Endothelial cell of umbilical vein (primary cell): ENCODE results near the gene ATP5F1B. TPM values are rescaled to one million over a fixed set of nuclear protein-coding genes. Genes with fewer than 3 reads are reported as not detected.

Experiments used
- BruUV-seq: library from RNA; stranded (reverse); fragments of 400-500 nt; replicated peaks from 2 replicates; lab custom pipeline; 2021; lab: Mats Ljungman, UMichigan
- CTCF ChIA-PET: fragments of 300-600, 350-600 bp; sonication (Branson Sonifier 250); formaldehyde crosslinking; loops from one replicate; lab custom pipeline; 2021; ENCODE audit warnings: antibody characterized with exemption, inconsistent platforms; lab: Charles Lee
- POLR2A ChIA-PET: fragments of 300-600, 350-600 bp; sonication (Branson Sonifier 250); formaldehyde crosslinking; loops from one replicate; lab custom pipeline; 2021; ENCODE audit warnings: antibody characterized with exemption, inconsistent platforms; lab: Charles Lee
- DNase-seq: peaks from one replicate; pipeline ENCODE4 v3.0.0-alpha.2; 2011; ENCODE audit warnings: low read depth, low spot score
- FAIRE-seq: peaks from 2 replicates; lab custom pipeline; 2011; peaks lifted over from hg19 to GRCh38; lab: Jason Lieb, UNC
- H2AFZ ChIP-seq: 2 replicates; pipeline ENCODE4 v1.6.0; 2012; ENCODE audit warnings: low read depth, low read length, control low read depth, inconsistent platforms
- H3K27ac ChIP-seq: 2 replicates; pipeline ENCODE4 v1.5.1; 2011; ENCODE audit warnings: low read depth, mild to moderate bottlenecking, control low read depth, low read length, moderate library complexity; ENCODE audit not compliant: insufficient read depth
- H3K27me3 ChIP-seq, 2 experiments: 2 replicates each; pipeline versions ENCODE4 v1.6.0 to v1.6.1; 2011; ENCODE audit warnings: low read length in 2 of 2, mixed read lengths in 1 of 2; ENCODE audit not compliant: control insufficient read depth in 2 of 2, insufficient read depth in 2 of 2
- H3K36me3 ChIP-seq, 2 experiments: 2 replicates in 1 of 2; 3 replicates in 1 of 2; pipeline ENCODE4 v1.5.1; 2011; ENCODE audit warnings: low read length in 2 of 2, mild to moderate bottlenecking in 1 of 2, moderate library complexity in 1 of 2; ENCODE audit not compliant: control insufficient read depth in 2 of 2, insufficient read depth in 2 of 2; ENCODE audit errors: extremely low read depth in 1 of 2
- H3K4me1 ChIP-seq: 3 replicates; pipeline ENCODE4 v1.5.1; 2011; ENCODE audit warnings: mild to moderate bottlenecking, low read length; ENCODE audit not compliant: control insufficient read depth, insufficient read depth; ENCODE audit errors: extremely low read depth
- H3K4me2 ChIP-seq: 2 replicates; pipeline ENCODE4 v1.6.1; 2011; ENCODE audit warnings: low read length, control low read depth, mixed read lengths; ENCODE audit not compliant: insufficient read depth
- H3K4me3 ChIP-seq, 3 experiments: fragments of 200-600 bp in 1 of 3; sonication (generic), shearing (Covaris generic) in 1 of 3; replicated peaks in 1 of 3; 2 replicates each; pipeline ENCODE4 v1.5.1; 2011 to 2016; ENCODE audit warnings: control low read depth in 3 of 3, low read length in 3 of 3, mild to moderate bottlenecking in 2 of 3, inconsistent platforms in 1 of 3, low read depth in 1 of 3, moderate library complexity in 1 of 3; ENCODE audit not compliant: insufficient read depth in 1 of 3
- H3K79me2 ChIP-seq: 2 replicates; pipeline ENCODE4 v1.6.0; 2012; ENCODE audit warnings: low read length, inconsistent platforms; ENCODE audit not compliant: control insufficient read depth, insufficient read depth
- H3K9ac ChIP-seq: replicated peaks from 2 replicates; pipeline ENCODE3; 2011; ENCODE audit warnings: low read length, control low read depth; ENCODE audit not compliant: insufficient read depth; ENCODE audit errors: extremely low read depth
- H3K9me1 ChIP-seq: replicated peaks from 3 replicates; pipeline ENCODE4 v1.6.0; 2011; ENCODE audit warnings: mild to moderate bottlenecking, low read length; ENCODE audit not compliant: control insufficient read depth, insufficient read depth; ENCODE audit errors: extremely low read depth
- H3K9me3 ChIP-seq: replicated peaks from 2 replicates; pipeline ENCODE4 v1.5.1; 2012; ENCODE audit warnings: low read length, inconsistent platforms; ENCODE audit not compliant: control insufficient read depth, insufficient read depth
- H4K20me1 ChIP-seq: replicated peaks from 2 replicates; pipeline ENCODE3; 2011; ENCODE audit warnings: mild to moderate bottlenecking, low read length; ENCODE audit not compliant: control insufficient read depth, insufficient read depth; ENCODE audit errors: extremely low read depth
- CTCF ChIP-seq, 2 donors: IDR thresholded peaks; 1 replicate in 1 of 2; 2 replicates in 1 of 2; pipeline ENCODE4 v1.5.1; 2011; ENCODE audit warnings: low read length in 2 of 2, mild to moderate bottlenecking in 2 of 2, moderate library complexity in 2 of 2, control low read depth in 1 of 2, inconsistent platforms in 1 of 2, low read depth in 1 of 2; ENCODE audit not compliant: insufficient read depth in 1 of 2; ENCODE audit errors: extremely low read depth in 1 of 2
- EZH2 ChIP-seq: IDR thresholded peaks from 2 replicates; pipeline ENCODE4 v1.6.1; 2012; ENCODE audit warnings: borderline replicate concordance, low read depth, mild to moderate bottlenecking, moderate library complexity, low read length, inconsistent platforms; ENCODE audit not compliant: severe bottlenecking
- FOS ChIP-seq: IDR thresholded peaks from 2 replicates; pipeline ENCODE4 v1.6.1; 2011; ENCODE audit warnings: mild to moderate bottlenecking, low read length, moderate library complexity, borderline replicate concordance; ENCODE audit not compliant: insufficient read depth
- GATA2 ChIP-seq: IDR thresholded peaks from 2 replicates; pipeline ENCODE4 v1.7.0; 2011; ENCODE audit warnings: low read depth, mild to moderate bottlenecking, moderate library complexity, mixed read lengths, low read length; ENCODE audit not compliant: insufficient read length, insufficient read depth
- JUN ChIP-seq: IDR thresholded peaks from 2 replicates; pipeline ENCODE4 v1.6.1; 2011; ENCODE audit warnings: borderline replicate concordance, low read depth; ENCODE audit not compliant: insufficient read length, insufficient read depth
- MYC ChIP-seq: IDR thresholded peaks from one replicate; pipeline ENCODE4 v1.6.1; 2011; ENCODE audit warnings: mild to moderate bottlenecking, low read depth, low read length
- POLR2A ChIP-seq: IDR thresholded peaks from 2 replicates; pipeline ENCODE4 v1.6.1; 2012; ENCODE audit warnings: low read depth, mild to moderate bottlenecking, control low read depth, low read length
- POLR2AphosphoS5 ChIP-seq: IDR thresholded peaks from 2 replicates; pipeline ENCODE4 v1.6.1; 2012; ENCODE audit warnings: low read depth, mild to moderate bottlenecking, control low read depth, low read length, moderate library complexity; ENCODE audit not compliant: insufficient read depth
- dilution Hi-C: fragments of 300-500 bp; cut with MboI; formaldehyde crosslinking; loops from one replicate; pipeline ENCODE4 v1.15.0; 2019; ENCODE audit warnings: low sequenced_read_pairs; ENCODE audit not compliant: extremely low pct_ligation_motif_present
- intact Hi-C: fragments of 100-400 bp; cut with micrococcal nuclease; formaldehyde crosslinking; loops from one replicate; pipeline ENCODE4 v1.10.0; 2022
- polyA plus RNA-seq, 4 experiments: library from polyadenylated mRNA; depleted of rRNA in 3 of 4; stranded (reverse) in 3 of 4; unstranded in 1 of 4; fragments of >200 nt; gene quantifications; 2 replicates each; pipeline versions ENCODE4 v1.2.1 to v1.2.3, GENCODE V29; 2011 to 2012; ENCODE audit warnings: missing spikeins in 1 of 4
- total RNA-seq: library from RNA; stranded (reverse); gene quantifications from 2 replicates; pipeline ENCODE4 v1.2.3, GENCODE V29; 2021
- TF ChIP-seq, protein P1 (sequence below): IDR thresholded peaks from 2 replicates; pipeline ENCODE4 v1.6.1; 2011; ENCODE audit not compliant: insufficient read depth, insufficient read length

Gene ATP5F1B
- total and polyA plus RNA-seq, 2 donors (not counting 3 experiments of a cell fraction or from before 2014, with no cell fraction given), result 590 to 829 TPM

DNA sequence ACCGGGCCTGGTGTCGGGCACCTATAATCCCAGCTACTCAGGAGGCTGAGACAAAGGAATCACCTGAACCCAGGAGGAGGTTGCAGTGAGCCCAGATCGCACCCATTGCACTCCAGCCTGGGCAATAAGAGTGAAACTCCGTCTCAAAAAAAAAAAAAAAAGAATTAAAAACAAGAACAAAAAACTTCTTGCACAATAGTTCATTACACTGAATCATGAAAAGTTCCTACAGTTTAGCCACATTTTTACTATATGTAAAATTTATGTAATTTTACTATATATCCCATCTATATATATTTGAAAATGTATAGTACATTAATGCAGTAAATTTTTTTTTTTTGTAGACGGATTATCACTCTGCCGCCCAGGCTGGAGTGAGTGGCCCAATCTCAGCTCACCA lies 4.6 kb downstream of the ATP5F1B start:
- Histone ChIP-seq H3K9me1 (no peaks in the 10 kb centered on the region), H3K79me2 (peaks cover 45% of the 10 kb centered on the region), H3K4me2 (no peak overlapping the region), H3K9me3 (no peaks in the 10 kb centered on the region), H3K9ac (no peak overlapping the region), H3K36me3 (peaks cover 36 to 41% of the 10 kb centered on the region in 2 experiments), H3K4me1 (peaks cover 20% of the 10 kb centered on the region), H4K20me1 (peaks cover 6% of the 10 kb centered on the region), H3K27ac (no peak overlapping the region), H2AFZ (no peak overlapping the region), H3K4me3 (no peak overlapping the region), H3K27me3 (no peaks in the 10 kb centered on the region)
- TF ChIP-seq EZH2 (no peak), MYC (no peak), POLR2AphosphoS5 (no peak), JUN (no peak), GATA2 (no peak)
- TF ChIP-seq, protein P1, sequence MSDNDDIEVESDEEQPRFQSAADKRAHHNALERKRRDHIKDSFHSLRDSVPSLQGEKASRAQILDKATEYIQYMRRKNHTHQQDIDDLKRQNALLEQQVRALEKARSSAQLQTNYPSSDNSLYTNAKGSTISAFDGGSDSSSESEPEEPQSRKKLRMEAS, result no peak
- intact Hi-C loops (no loop called here), dilution Hi-C loops (no loop called here)
- ChIA-PET CTCF (no interaction called here), POLR2A (no interaction called here)
- no peak for FAIRE-seq
- no TSS peak for BruUV-seq
- no peak for DNase-seq

DNA sequence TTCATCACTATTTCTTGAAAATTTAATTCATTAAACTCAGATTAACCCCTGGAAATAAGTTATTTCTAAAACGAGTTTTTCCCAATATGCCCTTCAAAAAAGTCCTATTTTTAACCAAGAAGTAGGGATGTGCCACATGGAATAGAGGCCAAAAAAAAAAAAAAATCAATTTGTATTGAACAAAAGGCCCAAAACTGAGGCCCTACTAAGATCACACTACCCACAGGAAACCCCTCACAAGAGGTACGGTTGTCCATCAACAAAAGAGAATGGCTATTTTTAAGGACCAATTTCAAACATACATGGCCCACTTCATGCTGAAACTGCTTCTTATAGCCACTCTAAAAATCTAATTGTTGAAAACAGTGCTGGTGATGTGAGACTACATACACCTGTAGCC lies 8.2 kb downstream of the ATP5F1B start:
- Histone ChIP-seq H3K9me1 (no peaks in the 10 kb centered on the region), H3K4me3 (no peak overlapping the region), H4K20me1 (no peaks in the 10 kb centered on the region), H2AFZ (no peak overlapping the region), H3K4me1 (peaks cover 27% of the 10 kb centered on the region), H3K27ac (no peak overlapping the region), H3K4me2 (no peak overlapping the region), H3K9me3 (no peaks in the 10 kb centered on the region), H3K79me2 (peaks cover 29% of the 10 kb centered on the region), H3K9ac (no peak overlapping the region), H3K36me3 (peaks cover 24 to 27% of the 10 kb centered on the region in 2 experiments), H3K27me3 (no peaks in the 10 kb centered on the region)
- dilution Hi-C loops, result no loop called here
- intact Hi-C loops, result loop anchor here (1.0 to 5.0 kb wide), 5 partner anchors 9 to 475 kb away; partner anchors contain the start of genes NACA, PTGES3 and STAT6
- ChIA-PET CTCF (interaction anchor here (1.4 kb wide), 1 partner anchor 31 kb away, joined by 5 read pairs; no protein-coding TSS in a partner anchor), POLR2A (no interaction called here)
- DNase-seq (no peak), FAIRE-seq (no peak)
- no peak for TF ChIP-seq POLR2A
- TF ChIP-seq GATA2, result no peak
- TF ChIP-seq EZH2, result no peak
- TF ChIP-seq POLR2AphosphoS5, result no peak
- TF ChIP-seq, protein P1, result no peak
- TF ChIP-seq JUN, result no peak
- TF ChIP-seq MYC, result no peak
- no peak for TF ChIP-seq FOS
- TF ChIP-seq CTCF (IDR thresholded peaks at IDR 0.05; ENCODE audit: extremely low read depth in 1 of 2, insufficient read depth in 1 of 2, low read depth in 1 of 2, low read length in 2 of 2), result no peak
- no TSS peak for BruUV-seq
